DMS79 (cell line): ENCODE measurements around the gene NRTN.
"Not testable (repeated sequence)": the region's sequence is repeated elsewhere in the genome, so short reads cannot be mapped to it uniquely, and the experiment has no call there.

Experiments used
- DNase-seq: peaks from one replicate; lab custom pipeline; 2025; lab: John Stamatoyannopoulos, UW

Gene NRTN

DNA sequence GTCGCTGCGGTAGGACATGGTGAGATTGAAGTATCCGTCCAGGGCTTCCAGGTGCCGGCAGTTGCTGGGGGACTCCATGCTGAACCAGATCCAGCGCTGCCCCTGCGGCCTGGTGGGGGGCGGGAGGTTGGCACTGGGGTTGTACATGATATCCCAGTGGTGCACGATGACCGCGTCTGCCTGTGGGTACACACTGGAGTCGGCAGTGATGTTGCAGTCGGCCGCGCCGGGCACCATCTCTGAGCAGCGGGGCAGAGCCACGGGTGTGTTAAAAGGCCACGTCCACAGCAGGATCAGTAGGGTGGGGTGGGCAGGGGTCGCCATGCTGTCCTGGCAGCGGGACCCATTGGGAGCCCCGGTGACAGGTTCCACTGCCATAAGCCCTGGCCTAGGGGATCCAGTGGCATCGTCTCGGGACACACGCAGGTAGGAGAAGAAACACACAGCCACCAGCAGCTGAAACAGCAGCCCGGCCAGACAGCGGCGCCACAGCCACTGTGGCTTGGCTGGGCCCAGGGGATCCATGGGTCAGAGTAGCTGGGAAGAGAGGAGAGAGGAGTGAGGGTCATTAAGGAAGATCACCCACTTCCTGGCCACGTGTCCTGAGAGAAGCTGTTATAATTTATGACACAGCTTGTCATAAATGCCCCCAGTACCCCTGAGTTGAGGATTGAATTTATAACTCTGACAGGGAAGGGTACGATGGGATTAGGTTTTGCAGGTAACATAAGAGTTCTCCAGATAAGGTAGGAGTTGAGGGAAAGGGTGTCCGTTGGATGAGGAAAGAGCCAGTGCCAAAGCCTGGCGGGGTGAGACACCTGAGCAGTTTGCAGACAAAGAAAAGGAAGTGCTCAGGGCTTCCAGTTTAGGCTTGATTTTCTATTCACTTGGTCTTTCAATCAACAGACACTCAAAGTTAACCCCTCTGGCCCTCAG is 62.6 kb downstream of the NRTN start:
- DNase-seq = no peak

DNA sequence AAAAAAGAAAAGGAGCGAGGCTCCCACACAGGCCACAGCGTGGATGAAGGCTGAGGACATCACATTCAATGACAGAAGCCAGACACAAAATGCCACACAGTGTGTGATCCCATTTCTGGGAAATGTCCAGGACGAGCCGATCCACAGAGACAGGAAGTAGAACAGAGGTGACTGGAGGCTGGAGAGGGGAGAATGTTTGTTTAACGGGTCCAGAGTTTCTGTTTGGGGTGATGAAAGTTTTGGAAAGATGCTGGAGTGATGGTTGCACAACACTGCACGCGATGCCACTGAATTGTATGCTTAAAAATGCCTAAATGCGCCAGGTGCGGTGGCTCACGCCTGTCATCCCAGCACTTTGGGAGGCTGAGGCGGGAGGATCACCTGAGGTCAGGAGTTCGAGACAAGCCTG is 66.1 kb downstream of the NRTN start:
- DNase-seq = no peak

DNA sequence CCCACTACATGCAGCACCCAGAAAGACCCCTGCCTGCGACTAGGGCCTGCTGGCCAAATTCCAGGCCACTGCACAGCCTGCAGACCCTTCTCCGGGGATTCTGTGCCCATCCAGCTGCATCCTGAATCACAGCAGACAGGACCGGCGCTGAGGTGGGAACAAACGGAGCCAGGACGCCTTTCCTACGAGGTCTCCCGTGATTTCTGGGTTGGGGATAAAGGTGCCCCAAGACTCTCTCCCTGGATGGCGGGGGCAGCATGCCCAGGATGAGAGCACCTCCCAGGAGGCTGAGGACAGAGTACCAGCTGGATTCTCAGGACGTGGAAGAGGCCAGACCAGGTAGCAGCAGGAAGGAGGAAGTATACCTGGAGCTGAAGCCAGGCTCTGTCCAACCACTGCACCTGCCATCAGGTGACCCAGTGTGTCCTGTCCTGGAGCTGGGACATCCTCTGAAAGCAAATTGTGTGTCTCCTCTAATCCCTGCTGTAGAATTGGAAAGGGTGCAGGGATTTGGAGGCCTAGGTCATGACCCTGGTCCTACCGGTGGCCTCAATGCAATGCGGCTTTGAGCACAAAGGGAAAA is 68.8 kb downstream of the NRTN start:
- DNase-seq = no peak

DNA sequence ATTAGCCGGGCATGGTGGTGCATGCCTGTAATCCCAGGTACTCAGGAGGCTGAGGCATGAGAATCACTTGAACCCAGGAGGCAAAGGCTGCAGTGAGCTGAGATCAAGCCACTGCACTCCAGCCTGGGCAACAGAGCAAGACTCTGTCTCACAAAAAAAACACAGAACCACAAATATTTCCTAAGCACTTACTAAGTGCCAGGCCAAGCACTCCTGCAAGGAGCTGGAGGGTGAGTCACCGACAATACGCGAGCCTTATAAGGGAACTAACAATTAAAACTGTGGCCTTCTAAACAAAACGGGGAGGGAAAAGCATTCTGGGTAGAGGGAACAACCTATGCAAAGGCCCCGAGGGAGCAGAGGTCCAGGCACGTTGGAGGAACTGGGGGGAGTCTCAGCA is 69.6 kb downstream of the NRTN start:
- DNase-seq = not testable (repeated sequence)

DNA sequence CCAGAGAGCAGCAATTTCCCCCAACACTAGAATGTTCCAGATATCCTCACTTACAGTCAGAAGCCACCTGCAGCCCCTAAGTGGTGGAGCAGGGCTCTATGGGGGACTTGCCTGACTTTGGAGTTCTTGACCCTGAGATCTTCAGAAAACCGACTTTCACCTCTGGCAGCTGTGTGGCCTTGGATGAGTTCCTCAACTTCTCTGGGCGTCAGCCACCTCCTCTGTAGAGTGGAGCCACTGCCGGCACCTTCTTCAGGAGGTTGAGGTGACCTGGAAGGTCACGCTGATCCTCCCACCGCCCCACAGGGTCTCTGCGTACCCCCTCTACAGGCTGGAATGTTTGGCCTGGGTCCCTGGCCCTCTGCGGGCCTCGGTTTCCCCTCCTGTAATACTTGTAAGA is 72.6 kb downstream of the NRTN start:
- DNase-seq = no peak

DNA sequence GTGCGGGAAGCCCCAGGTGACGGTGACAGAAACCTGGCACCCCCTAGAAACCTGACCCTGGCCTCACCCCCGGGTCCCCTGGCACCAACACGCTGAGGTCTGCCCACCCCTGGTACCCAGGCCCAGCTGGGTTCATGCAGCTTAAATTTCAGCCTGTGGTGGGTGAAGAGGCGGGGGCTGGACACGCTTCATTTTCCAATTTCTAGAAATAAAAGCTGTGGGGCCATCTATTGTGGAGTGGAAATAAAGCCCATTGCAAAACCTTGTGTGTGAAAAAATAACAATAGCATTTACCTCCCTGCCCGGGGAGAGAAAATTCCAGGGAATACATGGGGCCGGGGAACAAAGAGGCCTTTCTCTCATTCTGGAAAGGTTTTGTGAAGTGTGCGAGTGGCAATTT is 73.0 kb downstream of the NRTN start:
- DNase-seq = no peak
